ENCODE data around the gene OTOF. TPM values are rescaled to one million over a fixed set of nuclear protein-coding genes. Genes with fewer than 3 reads are reported as not detected.
A peak's percentile ranks its signal among the peaks of the same experiment; 100 is the strongest.

The OTOF gene
- polyA plus RNA-seq, 2 of the 4 experiments (the other 2 are of a cell fraction) = 0.05 to 0.22 TPM

DNA sequence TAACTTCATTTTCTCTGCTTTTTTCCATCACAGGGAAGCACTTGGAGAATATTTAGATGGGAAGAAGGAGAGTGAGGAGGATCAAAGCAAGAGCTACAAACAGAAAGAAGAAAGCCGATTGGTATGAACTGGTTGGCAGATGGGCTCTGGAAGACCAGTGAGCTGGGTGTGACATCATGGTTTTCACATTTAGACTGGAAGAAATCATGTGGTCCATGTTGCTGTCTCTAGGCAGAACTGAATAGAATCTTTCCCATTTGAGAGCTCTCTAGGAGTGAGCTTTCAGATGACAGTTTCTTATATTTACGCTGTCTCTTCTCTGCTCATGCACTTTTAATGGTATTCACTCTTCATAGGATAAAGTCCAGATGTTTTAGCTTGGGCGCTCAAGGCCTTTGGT lies 63.6 kb downstream of the OTOF start:
- DNase-seq (ENCODE audit: low read depth in 1 of 2, low spot score in 1 of 2) (peak in 1 of 2 experiments; percentile 37), FAIRE-seq (no peak), ATAC-seq (peak; percentile 44 to 54; a peak in 3 of 6 replicates)
- Histone ChIP-seq H3K4me2 (no peak overlapping the region), H3K9me3 (no peaks in the 10 kb centered on the region), H3K4me3 (no peak overlapping the region), H3K27ac (no peak overlapping the region), H3K4me1 (peaks cover 18% of the 10 kb centered on the region; the same call in 2 of the 3 replicates)
- no peak for TF ChIP-seq HOXB5 (CRISPR knock-in tag; IDR thresholded peaks at IDR 0.05)
- TF ChIP-seq, protein P1, sequence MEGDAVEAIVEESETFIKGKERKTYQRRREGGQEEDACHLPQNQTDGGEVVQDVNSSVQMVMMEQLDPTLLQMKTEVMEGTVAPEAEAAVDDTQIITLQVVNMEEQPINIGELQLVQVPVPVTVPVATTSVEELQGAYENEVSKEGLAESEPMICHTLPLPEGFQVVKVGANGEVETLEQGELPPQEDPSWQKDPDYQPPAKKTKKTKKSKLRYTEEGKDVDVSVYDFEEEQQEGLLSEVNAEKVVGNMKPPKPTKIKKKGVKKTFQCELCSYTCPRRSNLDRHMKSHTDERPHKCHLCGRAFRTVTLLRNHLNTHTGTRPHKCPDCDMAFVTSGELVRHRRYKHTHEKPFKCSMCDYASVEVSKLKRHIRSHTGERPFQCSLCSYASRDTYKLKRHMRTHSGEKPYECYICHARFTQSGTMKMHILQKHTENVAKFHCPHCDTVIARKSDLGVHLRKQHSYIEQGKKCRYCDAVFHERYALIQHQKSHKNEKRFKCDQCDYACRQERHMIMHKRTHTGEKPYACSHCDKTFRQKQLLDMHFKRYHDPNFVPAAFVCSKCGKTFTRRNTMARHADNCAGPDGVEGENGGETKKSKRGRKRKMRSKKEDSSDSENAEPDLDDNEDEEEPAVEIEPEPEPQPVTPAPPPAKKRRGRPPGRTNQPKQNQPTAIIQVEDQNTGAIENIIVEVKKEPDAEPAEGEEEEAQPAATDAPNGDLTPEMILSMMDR (IDR thresholded peaks at IDR 0.05) = no peak
- WGBS (ENCODE audit: missing lambda C conversion rate) = 85% methylated on average over 3 of the region's 3 CpGs
- CTCF ChIA-PET = interaction anchor here (0.5 to 0.9 kb wide), 3 partner anchors 17 to 545 kb away, joined by 3 to 6 read pairs (median 3); no protein-coding TSS in a partner anchor
- POLR2A ChIA-PET = no interaction called here

DNA sequence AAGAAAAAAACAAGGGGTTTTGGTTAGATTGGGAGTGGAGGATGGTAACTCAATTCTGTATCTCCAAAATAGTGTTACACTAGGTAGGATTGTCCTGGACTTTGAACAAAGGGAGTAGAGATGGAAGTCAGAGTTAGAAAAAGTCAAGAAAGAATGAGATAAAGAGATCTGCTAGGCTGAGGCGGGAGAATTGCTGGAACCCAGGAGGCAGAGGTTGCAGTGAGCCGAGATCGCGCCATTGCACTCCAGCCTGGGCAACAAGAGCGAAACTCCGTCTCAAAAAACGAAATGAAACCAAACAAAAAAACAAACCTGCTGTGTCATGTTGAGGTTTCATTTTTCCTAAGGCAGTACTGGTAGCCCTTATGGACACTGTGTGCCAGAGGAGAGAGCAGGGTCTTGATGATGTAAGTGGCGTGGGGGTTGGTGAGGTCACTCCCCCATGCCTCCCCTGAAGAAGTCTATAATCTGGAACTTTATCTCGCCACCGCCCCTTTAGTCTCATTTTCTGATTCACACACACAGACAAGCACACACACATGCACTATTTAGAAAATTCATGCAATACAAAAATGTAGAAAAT lies 65.7 kb downstream of the OTOF start:
- POLR2A ChIA-PET = no interaction called here

DNA sequence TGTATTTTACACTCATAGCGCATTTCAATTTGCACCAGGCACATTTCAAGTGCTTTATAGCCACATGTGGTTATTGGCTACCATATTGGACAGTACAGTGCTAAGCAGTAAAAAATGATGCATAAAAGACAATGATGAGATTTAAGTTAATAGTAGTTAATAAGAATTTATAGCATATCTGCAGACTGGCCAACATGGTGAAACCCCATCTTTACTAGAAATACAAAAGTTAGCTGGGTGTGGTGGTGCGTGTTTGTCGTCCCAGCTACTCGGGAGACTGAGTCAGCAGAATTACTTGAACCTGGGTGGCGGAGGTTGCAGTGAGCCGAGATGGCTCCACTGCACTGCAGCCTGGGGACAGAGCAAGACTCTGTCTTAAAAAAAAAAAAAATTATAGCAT lies 66.5 kb downstream of the OTOF start:
- POLR2A ChIA-PET = no interaction called here
- CTCF ChIA-PET = interaction anchor here (1.0 to 1.3 kb wide), 2 partner anchors 12 to 47 kb away, joined by 3 read pairs; no protein-coding TSS in a partner anchor
- WGBS (ENCODE audit: missing lambda C conversion rate) = 84% methylated on average over 6 of the region's 6 CpGs
- Histone ChIP-seq H3K4me3 (no peak overlapping the region), H3K9me3 (no peaks in the 10 kb centered on the region), H3K27ac (peak overlapping the region; percentile 74 to 83), H3K4me1 (peaks cover 18% of the 10 kb centered on the region; the same call in 2 of the 3 replicates), H3K4me2 (peak overlapping the region; percentile 82)
- no peak for TF ChIP-seq ZSCAN20 (CRISPR knock-in tag; IDR thresholded peaks at IDR 0.05)
- TF ChIP-seq MAFK (IDR thresholded peaks at IDR 0.05; ENCODE audit: partially characterized antibody) = peak; percentile 73
- no peak for TF ChIP-seq FOXS1 (CRISPR knock-in tag; IDR thresholded peaks at IDR 0.05)
- TF ChIP-seq, protein P2, sequence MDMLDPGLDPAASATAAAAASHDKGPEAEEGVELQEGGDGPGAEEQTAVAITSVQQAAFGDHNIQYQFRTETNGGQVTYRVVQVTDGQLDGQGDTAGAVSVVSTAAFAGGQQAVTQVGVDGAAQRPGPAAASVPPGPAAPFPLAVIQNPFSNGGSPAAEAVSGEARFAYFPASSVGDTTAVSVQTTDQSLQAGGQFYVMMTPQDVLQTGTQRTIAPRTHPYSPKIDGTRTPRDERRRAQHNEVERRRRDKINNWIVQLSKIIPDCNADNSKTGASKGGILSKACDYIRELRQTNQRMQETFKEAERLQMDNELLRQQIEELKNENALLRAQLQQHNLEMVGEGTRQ (IDR thresholded peaks at IDR 0.05) = no peak
- DNase-seq (ENCODE audit: low read depth in 1 of 2, low spot score in 1 of 2) = no peak
- FAIRE-seq = no peak
- no peak; a peak in 1 of 6 replicates for ATAC-seq

More for the DNA sequence above, 65.7 kb downstream of the OTOF start:
- no peaks in the 10 kb centered on the region for H3K9me3 ChIP-seq
- FAIRE-seq = peak; percentile 73
- peak; percentile 42 to 89 for DNase-seq (ENCODE audit: low read depth in 1 of 2, low spot score in 1 of 2)
- H3K4me3 ChIP-seq = peak overlapping the region; percentile 37
- H3K4me1 ChIP-seq = peaks cover 18% of the 10 kb centered on the region; the same call in 2 of the 3 replicates
- WGBS (ENCODE audit: missing lambda C conversion rate) = 22% methylated on average over 10 of the region's 10 CpGs
- peak overlapping the region; percentile 82 for H3K4me2 ChIP-seq
- CTCF ChIA-PET = interaction anchor here (1.3 kb wide), 1 partner anchor 46 kb away, joined by 3 read pairs; no protein-coding TSS in a partner anchor
- H3K27ac ChIP-seq = peak overlapping the region; percentile 74 to 83
- TF ChIP-seq RAD21 (conservative IDR thresholded peaks at IDR 0.05 in 1 of 2, IDR thresholded peaks at IDR 0.05 in 1 of 2) (no peak), NFE2L2 (conservative IDR thresholded peaks at IDR 0.05; ENCODE audit: low read length) (peak; percentile 86), CHD4 (IDR thresholded peaks at IDR 0.05; ENCODE audit: borderline replicate concordance) (no peak), KDM5A (IDR thresholded peaks at IDR 0.05) (no peak), FOSL2 (IDR thresholded peaks at IDR 0.05) (no peak), FOSL2 (CRISPR knock-in tag; IDR thresholded peaks at IDR 0.05) (0 out of 2 replicates have a peak, but pooled peaks have one; percentile 7), POLR2AphosphoS2 (conservative IDR thresholded peaks at IDR 0.05; ENCODE audit: low read length) (no peak), CEBPB (IDR thresholded peaks at IDR 0.05) (peak in 1 of 2 experiments; percentile 62; a peak in 2 of 4 replicates), MAZ (IDR thresholded peaks at IDR 0.05; ENCODE audit: borderline replicate concordance, low read depth, low read length) (no peak), ZNF302 (CRISPR knock-in tag; IDR thresholded peaks at IDR 0.05) (no peak), FOSB (CRISPR knock-in tag; IDR thresholded peaks at IDR 0.05) (no peak), HOXB5 (CRISPR knock-in tag; IDR thresholded peaks at IDR 0.05) (no peak), KDM1A (IDR thresholded peaks at IDR 0.05; ENCODE audit: low read depth) (no peak), RCOR1 (IDR thresholded peaks at IDR 0.05; ENCODE audit: low read depth, low read length) (no peak), RNF2 (IDR thresholded peaks at IDR 0.05; ENCODE audit: borderline replicate concordance, low read depth) (no peak), MAFK (IDR thresholded peaks at IDR 0.05; ENCODE audit: partially characterized antibody) (peak; percentile 92), ZSCAN20 (CRISPR knock-in tag; IDR thresholded peaks at IDR 0.05) (no peak)
- TF ChIP-seq, protein P3, sequence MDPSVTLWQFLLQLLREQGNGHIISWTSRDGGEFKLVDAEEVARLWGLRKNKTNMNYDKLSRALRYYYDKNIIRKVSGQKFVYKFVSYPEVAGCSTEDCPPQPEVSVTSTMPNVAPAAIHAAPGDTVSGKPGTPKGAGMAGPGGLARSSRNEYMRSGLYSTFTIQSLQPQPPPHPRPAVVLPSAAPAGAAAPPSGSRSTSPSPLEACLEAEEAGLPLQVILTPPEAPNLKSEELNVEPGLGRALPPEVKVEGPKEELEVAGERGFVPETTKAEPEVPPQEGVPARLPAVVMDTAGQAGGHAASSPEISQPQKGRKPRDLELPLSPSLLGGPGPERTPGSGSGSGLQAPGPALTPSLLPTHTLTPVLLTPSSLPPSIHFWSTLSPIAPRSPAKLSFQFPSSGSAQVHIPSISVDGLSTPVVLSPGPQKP (IDR thresholded peaks at IDR 0.05; ENCODE audit: low read depth, low read length) = no peak
- TF ChIP-seq, protein P4, sequence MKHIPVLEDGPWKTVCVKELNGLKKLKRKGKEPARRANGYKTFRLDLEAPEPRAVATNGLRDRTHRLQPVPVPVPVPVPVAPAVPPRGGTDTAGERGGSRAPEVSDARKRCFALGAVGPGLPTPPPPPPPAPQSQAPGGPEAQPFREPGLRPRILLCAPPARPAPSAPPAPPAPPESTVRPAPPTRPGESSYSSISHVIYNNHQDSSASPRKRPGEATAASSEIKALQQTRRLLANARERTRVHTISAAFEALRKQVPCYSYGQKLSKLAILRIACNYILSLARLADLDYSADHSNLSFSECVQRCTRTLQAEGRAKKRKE (CRISPR knock-in tag; IDR thresholded peaks at IDR 0.05; ENCODE audit: low read depth) = peak; percentile 46; the same call in 1 of the 2 replicates
- TF ChIP-seq, protein P5, sequence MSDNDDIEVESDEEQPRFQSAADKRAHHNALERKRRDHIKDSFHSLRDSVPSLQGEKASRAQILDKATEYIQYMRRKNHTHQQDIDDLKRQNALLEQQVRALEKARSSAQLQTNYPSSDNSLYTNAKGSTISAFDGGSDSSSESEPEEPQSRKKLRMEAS (IDR thresholded peaks at IDR 0.05) = no peak
- TF ChIP-seq, protein P6, sequence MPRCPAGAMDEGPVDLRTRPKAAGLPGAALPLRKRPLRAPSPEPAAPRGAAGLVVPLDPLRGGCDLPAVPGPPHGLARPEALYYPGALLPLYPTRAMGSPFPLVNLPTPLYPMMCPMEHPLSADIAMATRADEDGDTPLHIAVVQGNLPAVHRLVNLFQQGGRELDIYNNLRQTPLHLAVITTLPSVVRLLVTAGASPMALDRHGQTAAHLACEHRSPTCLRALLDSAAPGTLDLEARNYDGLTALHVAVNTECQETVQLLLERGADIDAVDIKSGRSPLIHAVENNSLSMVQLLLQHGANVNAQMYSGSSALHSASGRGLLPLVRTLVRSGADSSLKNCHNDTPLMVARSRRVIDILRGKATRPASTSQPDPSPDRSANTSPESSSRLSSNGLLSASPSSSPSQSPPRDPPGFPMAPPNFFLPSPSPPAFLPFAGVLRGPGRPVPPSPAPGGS (IDR thresholded peaks at IDR 0.05) = no peak
- peak; percentile 86 to 90 for ATAC-seq

All from A549 (cell line).